Astrocyte of the cerebellum (primary cell): Measurements from ENCODE around the gene SLC35D1.

Experiments used
- DNase-seq: peaks from one replicate; pipeline ENCODE4 v3.0.0-alpha.2; 2011; ENCODE audit warnings: low read depth
- H3K4me3 ChIP-seq: 2 replicates; pipeline ENCODE4 v1.5.1; 2011; ENCODE audit warnings: mild to moderate bottlenecking, low read depth, low read length, moderate library complexity
- in situ Hi-C: cut with HindIII; loops from 2 replicates; pipeline ENCODE4 v1.10.0; 2017; ENCODE audit warnings: low sequenced_read_pairs
- TF ChIP-seq, protein P1 (sequence below): IDR thresholded peaks from 2 replicates; pipeline ENCODE4 v1.5.1; 2012; ENCODE audit warnings: low read length, low read depth, moderate library complexity, mild to moderate bottlenecking; ENCODE audit errors: missing control alignments

Gene SLC35D1

DNA sequence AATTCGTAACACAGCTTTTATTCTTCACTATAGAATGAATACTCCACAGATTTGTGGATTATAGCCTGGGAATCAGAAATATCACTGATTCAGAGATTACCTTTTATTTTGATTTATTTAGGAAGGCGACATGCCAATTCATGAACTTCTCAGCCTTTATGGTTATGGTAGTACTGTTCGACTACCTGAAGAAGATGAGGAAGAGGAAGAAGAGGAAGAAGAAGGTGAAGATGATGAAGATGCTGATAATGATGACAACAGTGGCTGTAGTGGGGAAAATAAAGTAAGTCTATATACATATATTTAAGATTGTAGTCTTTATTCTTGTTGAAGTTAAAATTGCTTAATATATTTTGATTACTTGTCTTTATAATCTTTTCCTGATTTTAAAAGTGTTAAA, 96.0 kb downstream of the SLC35D1 start:
- in situ Hi-C loops = no loop called here
- TF ChIP-seq, protein P1, sequence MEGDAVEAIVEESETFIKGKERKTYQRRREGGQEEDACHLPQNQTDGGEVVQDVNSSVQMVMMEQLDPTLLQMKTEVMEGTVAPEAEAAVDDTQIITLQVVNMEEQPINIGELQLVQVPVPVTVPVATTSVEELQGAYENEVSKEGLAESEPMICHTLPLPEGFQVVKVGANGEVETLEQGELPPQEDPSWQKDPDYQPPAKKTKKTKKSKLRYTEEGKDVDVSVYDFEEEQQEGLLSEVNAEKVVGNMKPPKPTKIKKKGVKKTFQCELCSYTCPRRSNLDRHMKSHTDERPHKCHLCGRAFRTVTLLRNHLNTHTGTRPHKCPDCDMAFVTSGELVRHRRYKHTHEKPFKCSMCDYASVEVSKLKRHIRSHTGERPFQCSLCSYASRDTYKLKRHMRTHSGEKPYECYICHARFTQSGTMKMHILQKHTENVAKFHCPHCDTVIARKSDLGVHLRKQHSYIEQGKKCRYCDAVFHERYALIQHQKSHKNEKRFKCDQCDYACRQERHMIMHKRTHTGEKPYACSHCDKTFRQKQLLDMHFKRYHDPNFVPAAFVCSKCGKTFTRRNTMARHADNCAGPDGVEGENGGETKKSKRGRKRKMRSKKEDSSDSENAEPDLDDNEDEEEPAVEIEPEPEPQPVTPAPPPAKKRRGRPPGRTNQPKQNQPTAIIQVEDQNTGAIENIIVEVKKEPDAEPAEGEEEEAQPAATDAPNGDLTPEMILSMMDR = no peak
- no peak for DNase-seq
- H3K4me3 ChIP-seq = no peak overlapping the region

GRCh38 chr1:66954208-66954607, 99.7 kb downstream of the SLC35D1 start:
- TF ChIP-seq, protein P1 = no peak

DNA sequence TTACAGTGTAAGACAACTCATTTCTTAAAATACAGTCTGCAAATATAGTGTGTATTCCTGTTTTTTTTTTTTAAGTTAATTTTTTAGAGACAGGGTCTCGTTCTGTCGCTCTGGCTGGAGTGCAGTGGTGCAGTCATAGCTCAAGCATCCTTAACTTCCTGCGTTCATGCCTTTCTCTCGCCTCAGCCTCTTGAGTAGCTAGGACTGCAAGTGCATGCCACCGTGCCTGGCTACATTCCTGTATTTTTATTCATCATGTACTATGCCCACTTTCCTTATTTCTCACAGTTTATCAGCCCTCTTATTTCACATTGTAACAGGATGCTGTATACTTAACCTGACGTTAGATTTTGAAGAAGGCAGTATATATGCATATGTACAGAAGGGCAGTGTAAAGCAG, 102.4 kb downstream of the SLC35D1 start:
- DNase-seq = no peak

More at GRCh38 chr1:66954208-66954607, 99.7 kb downstream of the SLC35D1 start:
- in situ Hi-C loops = no loop called here
- no peak for DNase-seq
- no peak overlapping the region for H3K4me3 ChIP-seq

More for the DNA sequence above, 102.4 kb downstream of the SLC35D1 start:
- H3K4me3 ChIP-seq = no peak overlapping the region
- in situ Hi-C loops = no loop called here
- TF ChIP-seq, protein P1 = no peak
